Tibial artery (tissue), 4 donors: ENCODE results near the gene SLCO2A1.

Experiments used
- DNase-seq, 2 donors: peaks; one replicate each; pipeline ENCODE4 v3.0.0-alpha.2; 2019
- H3K27ac ChIP-seq, 2 donors: fragments of 200-600 bp; sonication (generic) in 1 of 2; 1 replicate in 1 of 2; 2 replicates in 1 of 2; pipeline ENCODE4 v1.5.1; 2018 to 2019; ENCODE audit warnings: mild to moderate bottlenecking in 1 of 2
- H3K27me3 ChIP-seq, 2 donors: fragments of 200-600 bp; sonication (generic) in 1 of 2; one replicate each; pipeline versions ENCODE4 v1.5.1 to v1.6.0; 2016 to 2019
- H3K36me3 ChIP-seq, 3 donors: fragments of 200-600 bp; sonication (generic) in 2 of 3; one replicate each; pipeline ENCODE4 v1.5.1; 2016 to 2019; ENCODE audit warnings: mild to moderate bottlenecking in 2 of 3
- H3K4me1 ChIP-seq, 4 donors: fragments of 200-600 bp; sonication (generic) in 2 of 4; 1 replicate in 3 of 4; 2 replicates in 1 of 4; pipeline ENCODE4 v1.5.1; 2016 to 2019
- H3K4me3 ChIP-seq, 2 donors: fragments of 200-600 bp; sonication (generic) in 1 of 2; 1 replicate in 1 of 2; 2 replicates in 1 of 2; pipeline ENCODE4 v1.5.1; 2018 to 2019; ENCODE audit warnings: mild to moderate bottlenecking in 2 of 2
- H3K9me3 ChIP-seq, 3 donors: fragments of 200-600 bp; sonication (generic) in 1 of 3; one replicate each; pipeline ENCODE4 v1.5.1; 2016 to 2019
- intact Hi-C: fragments of 100-400 bp; cut with DNase I; formaldehyde crosslinking; loops from one replicate; pipeline ENCODE4 v1.15.0; 2023; ENCODE audit warnings: low total_unique reads
- TF ChIP-seq, protein P1 (sequence below), 2 experiments: fragments of 200-600 bp in 1 of 2; fragments of 450-650 bp in 1 of 2; IDR thresholded peaks; one replicate each; pipeline ENCODE4 v1.5.1; 2017 to 2019; ENCODE audit warnings: antibody characterized with exemption in 2 of 2, mild to moderate bottlenecking in 1 of 2, moderate library complexity in 1 of 2

SLCO2A1 gene

DNA sequence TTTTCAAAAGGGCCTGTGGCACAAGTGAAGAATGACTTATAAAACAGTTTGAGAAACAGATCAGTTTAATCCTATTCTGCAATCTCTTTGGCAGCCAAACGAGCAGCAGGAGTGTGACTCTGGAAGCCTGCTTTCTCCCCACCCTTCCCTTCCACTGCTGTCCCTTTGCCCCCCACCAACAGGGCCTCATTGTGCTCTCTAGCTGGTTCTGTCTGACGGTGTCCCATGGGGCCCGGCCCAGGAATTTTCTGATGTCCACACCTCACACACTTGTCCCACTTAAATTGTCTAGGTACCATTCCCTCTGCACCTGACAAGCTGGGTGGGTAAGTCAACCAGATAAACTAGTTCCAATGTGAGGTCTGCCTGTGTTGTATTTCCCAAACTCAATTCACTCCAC lies 16.4 kb downstream of the SLCO2A1 start:
- Histone ChIP-seq H3K27ac (no peak overlapping the region), H3K27me3 (peaks cover 0 to 2% of the 10 kb centered on the region in 2 donors), H3K36me3 (no peaks in the 10 kb centered on the region), H3K4me1 (no peaks in the 10 kb centered on the region), H3K4me3 (no peak overlapping the region), H3K9me3 (no peaks in the 10 kb centered on the region)
- TF ChIP-seq, protein P1, sequence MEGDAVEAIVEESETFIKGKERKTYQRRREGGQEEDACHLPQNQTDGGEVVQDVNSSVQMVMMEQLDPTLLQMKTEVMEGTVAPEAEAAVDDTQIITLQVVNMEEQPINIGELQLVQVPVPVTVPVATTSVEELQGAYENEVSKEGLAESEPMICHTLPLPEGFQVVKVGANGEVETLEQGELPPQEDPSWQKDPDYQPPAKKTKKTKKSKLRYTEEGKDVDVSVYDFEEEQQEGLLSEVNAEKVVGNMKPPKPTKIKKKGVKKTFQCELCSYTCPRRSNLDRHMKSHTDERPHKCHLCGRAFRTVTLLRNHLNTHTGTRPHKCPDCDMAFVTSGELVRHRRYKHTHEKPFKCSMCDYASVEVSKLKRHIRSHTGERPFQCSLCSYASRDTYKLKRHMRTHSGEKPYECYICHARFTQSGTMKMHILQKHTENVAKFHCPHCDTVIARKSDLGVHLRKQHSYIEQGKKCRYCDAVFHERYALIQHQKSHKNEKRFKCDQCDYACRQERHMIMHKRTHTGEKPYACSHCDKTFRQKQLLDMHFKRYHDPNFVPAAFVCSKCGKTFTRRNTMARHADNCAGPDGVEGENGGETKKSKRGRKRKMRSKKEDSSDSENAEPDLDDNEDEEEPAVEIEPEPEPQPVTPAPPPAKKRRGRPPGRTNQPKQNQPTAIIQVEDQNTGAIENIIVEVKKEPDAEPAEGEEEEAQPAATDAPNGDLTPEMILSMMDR (IDR thresholded peaks at IDR 0.05), result no peak
- intact Hi-C loops, result no loop called here
- no peak for DNase-seq

DNA sequence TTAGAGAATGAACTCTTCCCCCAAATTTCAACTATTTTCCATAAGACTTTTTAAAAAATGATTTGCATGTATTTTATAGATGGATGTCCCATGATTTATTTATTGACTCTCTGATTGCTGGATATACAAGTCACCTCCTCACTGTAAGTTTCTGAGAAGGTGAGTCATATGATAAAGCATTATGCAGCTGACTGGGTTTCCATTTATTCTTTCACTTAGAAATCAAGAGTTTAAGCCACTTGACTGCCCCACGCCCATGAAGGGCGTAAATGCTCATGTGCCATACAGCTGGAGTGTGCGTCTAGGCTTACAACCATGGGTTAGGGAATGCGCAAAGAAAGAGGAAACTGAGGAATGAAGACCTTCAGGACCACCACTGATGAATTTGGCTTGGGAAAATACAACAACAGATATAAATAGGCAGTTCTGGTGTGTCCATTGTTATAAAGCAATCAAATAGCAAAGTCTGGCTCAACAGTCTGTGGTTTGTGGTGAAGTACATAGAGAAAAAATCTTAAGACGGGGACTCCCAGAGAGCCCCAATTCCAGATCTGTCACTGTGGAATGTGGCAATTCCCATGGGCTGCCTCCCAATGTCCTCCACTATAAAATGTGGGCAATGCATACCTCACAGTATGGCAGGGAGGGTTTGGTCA lies 20.3 kb downstream of the SLCO2A1 start:
- Histone ChIP-seq H3K9me3 (peaks cover 0 to 3% (median 0%) of the 10 kb centered on the region in 3 donors), H3K4me3 (no peak overlapping the region), H3K36me3 (no peaks in the 10 kb centered on the region), H3K4me1 (no peaks in the 10 kb centered on the region), H3K27me3 (peaks cover 0 to 2% of the 10 kb centered on the region in 2 donors), H3K27ac (no peak overlapping the region)
- TF ChIP-seq, protein P1 (IDR thresholded peaks at IDR 0.05), result no peak
- no peak for DNase-seq
- intact Hi-C loops, result no loop called here

DNA sequence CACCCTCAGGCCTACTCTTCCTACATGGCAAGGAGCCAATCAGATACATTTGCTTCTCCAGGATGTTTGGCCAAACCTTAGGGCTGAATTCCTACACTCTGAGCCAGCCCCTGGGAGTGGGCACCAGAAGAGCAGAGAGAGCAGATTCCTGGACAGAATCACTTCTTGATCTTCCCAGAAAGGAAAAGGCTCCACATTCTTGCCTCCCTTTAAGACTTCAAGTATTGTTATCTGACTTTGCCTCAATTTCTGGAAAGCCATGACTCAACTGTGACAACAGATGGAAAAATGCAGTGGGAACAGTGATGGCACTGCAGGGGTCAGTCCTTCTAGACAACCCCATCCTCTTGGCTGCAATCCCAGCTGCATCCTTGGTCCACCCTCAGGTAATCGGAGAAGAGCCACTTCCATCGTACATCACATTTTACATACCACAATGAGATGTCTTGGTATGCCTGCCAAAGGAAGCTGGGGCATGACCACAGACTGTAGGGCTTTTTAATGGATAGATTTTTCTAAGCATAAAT lies 21.0 kb downstream of the SLCO2A1 start:
- DNase-seq, result no peak
- Histone ChIP-seq H3K4me3 (no peak overlapping the region), H3K36me3 (no peaks in the 10 kb centered on the region), H3K27me3 (peaks cover 0 to 2% of the 10 kb centered on the region in 2 donors), H3K27ac (no peak overlapping the region), H3K4me1 (no peaks in the 10 kb centered on the region), H3K9me3 (peaks cover 0 to 4% (median 0%) of the 10 kb centered on the region in 3 donors)
- TF ChIP-seq, protein P1 (IDR thresholded peaks at IDR 0.05), result no peak
- intact Hi-C loops, result no loop called here

DNA sequence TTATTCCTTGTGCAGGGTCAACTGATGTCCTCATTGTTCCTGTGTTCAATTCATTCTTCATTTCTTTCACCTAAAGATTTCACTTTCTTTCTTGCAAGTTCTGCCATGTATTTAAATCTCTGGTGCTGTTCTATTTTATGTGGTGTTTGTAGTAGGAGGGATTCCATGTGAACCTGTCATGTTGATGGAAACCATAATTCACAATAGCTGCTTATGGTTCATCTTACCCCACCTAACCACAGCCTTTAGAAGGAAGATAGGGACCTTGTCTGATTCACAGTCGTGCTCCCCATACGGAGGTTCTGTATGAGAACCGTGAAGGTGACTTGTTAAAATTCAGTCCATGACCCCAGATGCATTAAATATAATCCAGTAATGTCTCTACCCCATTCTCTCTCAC lies 21.9 kb downstream of the SLCO2A1 start:
- Histone ChIP-seq H3K27me3 (peaks cover 0 to 2% of the 10 kb centered on the region in 2 donors), H3K9me3 (peaks cover 0 to 4% (median 0%) of the 10 kb centered on the region in 3 donors), H3K4me3 (no peak overlapping the region), H3K27ac (no peak overlapping the region), H3K4me1 (no peaks in the 10 kb centered on the region), H3K36me3 (no peaks in the 10 kb centered on the region)
- no peak for DNase-seq
- intact Hi-C loops, result no loop called here
- TF ChIP-seq, protein P1 (IDR thresholded peaks at IDR 0.05), result no peak

DNA sequence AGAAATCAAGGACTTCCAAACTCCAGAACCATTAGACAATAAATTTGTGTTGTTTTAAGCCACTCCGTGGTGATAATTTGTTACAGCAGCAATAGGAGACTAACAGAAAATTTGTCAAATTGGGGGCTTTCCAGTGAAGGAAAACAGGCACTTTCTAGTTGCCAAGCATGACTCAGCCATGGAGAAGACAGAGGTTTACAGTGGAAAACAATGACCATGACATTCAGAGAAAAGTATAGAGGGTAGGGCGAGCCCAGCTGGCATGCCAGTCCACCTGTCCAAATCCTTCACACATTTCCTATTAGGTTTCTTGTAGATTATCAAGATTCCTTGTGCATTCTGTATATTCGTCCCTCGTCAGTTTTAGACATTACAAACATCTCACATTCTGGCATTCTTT lies 24.9 kb downstream of the SLCO2A1 start:
- intact Hi-C loops, result no loop called here
- Histone ChIP-seq H3K4me3 (no peak overlapping the region), H3K9me3 (peaks cover 0 to 4% (median 0%) of the 10 kb centered on the region in 3 donors), H3K27me3 (peaks cover 0 to 2% of the 10 kb centered on the region in 2 donors), H3K27ac (no peak overlapping the region), H3K36me3 (no peaks in the 10 kb centered on the region), H3K4me1 (no peaks in the 10 kb centered on the region)
- TF ChIP-seq, protein P1 (IDR thresholded peaks at IDR 0.05), result no peak
- DNase-seq, result no peak
